Measurements from ENCODE around the gene CLPSL2. TPM values are rescaled to one million over a fixed set of nuclear protein-coding genes. Genes with fewer than 3 reads are reported as not detected.
A peak's percentile ranks its signal among the peaks of the same experiment; 100 is the strongest.

Gene CLPSL2
- total RNA-seq: not detected

DNA sequence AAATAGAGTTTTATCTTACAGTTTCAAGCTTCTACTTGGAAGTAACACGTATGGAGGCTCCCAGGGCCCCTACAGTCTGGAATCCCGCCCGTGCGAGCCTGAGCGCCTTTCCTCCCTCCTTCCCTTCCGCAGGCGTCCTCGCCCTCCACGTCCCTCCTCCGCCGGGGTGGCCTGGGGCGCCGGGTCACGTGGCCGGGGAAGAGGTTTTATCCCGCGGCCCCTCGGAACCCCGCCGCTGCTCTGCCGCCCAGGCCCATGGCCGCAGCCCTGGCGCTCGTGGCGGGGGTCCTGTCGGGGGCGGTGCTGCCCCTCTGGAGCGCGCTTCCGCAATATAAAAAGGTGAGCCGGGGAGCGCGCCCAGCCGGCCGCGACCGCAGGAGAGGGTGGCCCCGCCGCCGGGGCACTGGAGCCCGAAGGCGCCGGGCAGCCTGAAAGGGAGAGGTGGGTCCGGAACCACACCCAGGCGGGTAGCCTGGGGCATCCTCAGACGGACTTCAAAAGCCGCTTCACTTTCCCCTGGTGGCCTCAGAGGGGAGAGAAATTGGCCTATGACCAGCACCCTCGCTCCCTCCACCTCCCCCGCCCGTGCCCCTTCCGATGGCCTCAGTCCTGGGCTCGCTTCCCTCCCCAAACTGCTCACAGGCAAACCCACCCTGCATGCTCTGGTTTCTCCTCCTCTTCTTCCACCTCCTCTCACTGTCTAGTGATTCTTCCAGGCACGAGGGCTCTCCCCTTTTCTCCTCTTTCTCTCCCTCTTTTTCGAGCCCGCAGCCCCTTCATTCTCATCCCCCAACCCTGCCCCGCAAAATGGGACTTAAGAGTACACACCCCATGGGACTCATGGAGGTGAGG lies at the start of gene CLPSL2:
Gene CLPSL2, plus strand, starts transcription at position 235 of the 852 bp plus-strand sequence. Its CDS starts 21 bp downstream, at position 256.
- Histone ChIP-seq H3K36me3 (no peaks in the 10 kb centered on the region), H3K27ac (replicated peaks in 1 of 4) (no peak within 1 kb of the TSS), H3K4me3 (peak within 1 kb of the TSS; percentile 43 to 56 (median 48)), H3K9me3 (no peaks in the 10 kb centered on the region), H3K4me1 (peaks cover 7 to 10% (median 10%) of the 10 kb centered on the region in 4 donors), H3K27me3 (peaks cover 8 to 69% (median 13%) of the 10 kb centered on the region in 4 donors)
- DNase-seq (ENCODE audit: extremely low spot score): no peak
- 3% methylated on average over 40 of the region's 56 CpGs for WGBS
- TF ChIP-seq POLR2A (IDR thresholded peaks at IDR 0.05; ENCODE audit: low read depth) (no peak), EP300 (IDR thresholded peaks at IDR 0.05) (no peak), POLR2AphosphoS5 (IDR thresholded peaks at IDR 0.05) (no peak)
- TF ChIP-seq, protein P1, sequence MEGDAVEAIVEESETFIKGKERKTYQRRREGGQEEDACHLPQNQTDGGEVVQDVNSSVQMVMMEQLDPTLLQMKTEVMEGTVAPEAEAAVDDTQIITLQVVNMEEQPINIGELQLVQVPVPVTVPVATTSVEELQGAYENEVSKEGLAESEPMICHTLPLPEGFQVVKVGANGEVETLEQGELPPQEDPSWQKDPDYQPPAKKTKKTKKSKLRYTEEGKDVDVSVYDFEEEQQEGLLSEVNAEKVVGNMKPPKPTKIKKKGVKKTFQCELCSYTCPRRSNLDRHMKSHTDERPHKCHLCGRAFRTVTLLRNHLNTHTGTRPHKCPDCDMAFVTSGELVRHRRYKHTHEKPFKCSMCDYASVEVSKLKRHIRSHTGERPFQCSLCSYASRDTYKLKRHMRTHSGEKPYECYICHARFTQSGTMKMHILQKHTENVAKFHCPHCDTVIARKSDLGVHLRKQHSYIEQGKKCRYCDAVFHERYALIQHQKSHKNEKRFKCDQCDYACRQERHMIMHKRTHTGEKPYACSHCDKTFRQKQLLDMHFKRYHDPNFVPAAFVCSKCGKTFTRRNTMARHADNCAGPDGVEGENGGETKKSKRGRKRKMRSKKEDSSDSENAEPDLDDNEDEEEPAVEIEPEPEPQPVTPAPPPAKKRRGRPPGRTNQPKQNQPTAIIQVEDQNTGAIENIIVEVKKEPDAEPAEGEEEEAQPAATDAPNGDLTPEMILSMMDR (IDR thresholded peaks at IDR 0.05): no peak
- intact Hi-C loops (cut with DNase I): no loop called here

GRCh38 chr6:35727231-35727934 lies 49.0 kb upstream of the CLPSL2 start:
- Histone ChIP-seq H3K9me3 (no peaks in the 10 kb centered on the region), H3K4me3 (peak overlapping the region; percentile 57 to 67 (median 60)), H3K27ac (replicated peaks in 1 of 4) (peak overlapping the region; percentile 96 to 100 (median 98)), H3K36me3 (no peaks in the 10 kb centered on the region), H3K4me1 (peaks cover 84 to 98% (median 91%) of the 10 kb centered on the region in 4 donors), H3K27me3 (no peaks in the 10 kb centered on the region)
- intact Hi-C loops (cut with DNase I): loop anchor here (1.0 to 5.0 kb wide), 2 partner anchors 39 to 125 kb away; partner anchors contain the start of gene FKBP5
- TF ChIP-seq, protein P1 (IDR thresholded peaks at IDR 0.05): no peak
- TF ChIP-seq POLR2AphosphoS5 (IDR thresholded peaks at IDR 0.05) (peak in 1 of 2 donors; percentile 71), POLR2A (IDR thresholded peaks at IDR 0.05; ENCODE audit: low read depth) (peak; percentile 77), EP300 (IDR thresholded peaks at IDR 0.05) (peak; percentile 69)
- 9% methylated on average over 10 of the region's 29 CpGs for WGBS
- peak; percentile 97 for DNase-seq (ENCODE audit: extremely low spot score)

DNA sequence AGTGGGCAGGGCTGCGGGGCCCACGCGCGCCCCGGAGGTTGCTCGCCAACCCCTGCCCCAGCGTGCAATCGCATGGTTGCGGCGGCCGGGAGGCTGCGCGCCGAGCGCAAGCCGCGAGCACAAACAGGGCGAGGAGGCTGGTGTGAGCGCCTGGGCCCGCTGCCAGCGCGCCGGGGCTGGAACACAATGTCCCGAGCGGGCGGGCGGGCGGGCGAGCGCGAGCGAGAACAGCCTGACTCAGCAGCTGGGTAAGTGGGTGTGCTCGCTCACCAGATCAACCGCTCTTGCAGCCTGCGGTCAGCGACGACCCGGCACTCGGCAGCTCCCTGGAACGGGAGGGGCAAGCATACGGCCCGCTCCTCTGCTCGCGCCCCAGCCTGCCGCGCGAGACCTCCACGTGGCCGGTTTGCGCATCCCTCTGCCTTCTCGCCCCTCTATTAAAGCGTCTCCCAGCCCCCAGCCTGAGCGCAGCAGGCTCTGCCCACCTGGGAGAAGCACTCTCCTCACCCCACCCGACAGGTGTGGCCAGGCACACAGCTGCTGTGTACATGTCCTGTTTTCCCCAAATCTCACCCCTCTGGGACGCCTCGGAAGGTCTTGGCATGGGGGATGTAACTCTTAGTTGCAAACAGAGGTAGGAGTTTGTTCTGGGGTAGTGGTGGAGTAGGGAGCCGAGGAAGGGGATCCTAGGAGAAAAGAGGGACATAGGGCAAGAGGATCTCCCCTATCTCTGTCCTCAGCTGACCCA lies 48.3 kb upstream of the CLPSL2 start:
- peak; percentile 98 for DNase-seq (ENCODE audit: extremely low spot score)
- H3K27ac ChIP-seq (replicated peaks in 1 of 4): peak overlapping the region; percentile 96 to 100 (median 98)
- H3K27me3 ChIP-seq: no peaks in the 10 kb centered on the region
- H3K9me3 ChIP-seq: no peaks in the 10 kb centered on the region
- intact Hi-C loops (cut with DNase I): loop anchor here (1.0 to 5.0 kb wide), 2 partner anchors 40 to 126 kb away; partner anchors contain the start of gene FKBP5
- TF ChIP-seq EP300 (IDR thresholded peaks at IDR 0.05) (peak; percentile 98), POLR2A (IDR thresholded peaks at IDR 0.05; ENCODE audit: low read depth) (peak; percentile 83), POLR2AphosphoS5 (IDR thresholded peaks at IDR 0.05) (peak in 1 of 2 donors; percentile 98)
- TF ChIP-seq, protein P1 (IDR thresholded peaks at IDR 0.05): peak in 1 of 3 experiments; percentile 19
- 3% methylated on average over 25 of the region's 57 CpGs for WGBS
- peaks cover 85 to 98% (median 91%) of the 10 kb centered on the region in 4 donors for H3K4me1 ChIP-seq
- H3K36me3 ChIP-seq: no peaks in the 10 kb centered on the region
- peak overlapping the region; percentile 57 to 67 (median 60) for H3K4me3 ChIP-seq

Data from esophagus muscularis mucosa (tissue), 4 donors.